Ureter (tissue), 1 donor: ENCODE results near the gene FHL5. TPM values are rescaled to one million over a fixed set of nuclear protein-coding genes. Genes with fewer than 3 reads are reported as not detected.
"Not testable (repeated sequence)": the region's sequence is repeated elsewhere in the genome, so short reads cannot be mapped to it uniquely, and the experiment has no call there.

Source experiments
- DNase-seq: peaks from one replicate; pipeline ENCODE4 v3.0.0-alpha.2; 2020; ENCODE audit warnings: low spot score
- total RNA-seq: library from RNA; stranded (reverse); gene quantifications from one replicate; pipeline ENCODE4 v1.2.4, GENCODE V29; 2023
- donor health status: DM: yes; HTN: yes; CAD: no.

The FHL5 gene
- total RNA-seq, result 14.9 TPM

DNA sequence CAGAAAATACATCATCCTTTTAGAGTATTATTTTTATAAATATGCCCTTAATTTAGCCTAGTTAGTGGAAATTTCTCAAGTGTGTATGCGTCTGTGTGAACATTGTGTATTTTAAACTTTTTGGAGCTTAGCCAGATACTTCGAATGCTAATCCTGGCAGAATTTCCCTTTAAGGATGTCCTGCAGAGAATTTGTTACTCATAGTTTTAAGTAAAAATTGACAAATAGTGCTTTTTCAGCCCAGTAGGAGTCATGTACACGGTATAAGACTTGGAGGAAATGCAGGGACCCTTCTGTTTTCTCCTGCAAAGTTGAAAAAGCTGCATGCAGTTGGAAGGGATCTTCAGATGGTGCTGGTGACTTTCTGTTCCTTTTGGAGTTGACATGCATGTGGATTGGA lies at the start of gene FHL5:
TSS of gene FHL5 (plus strand) at position 243 of the 400 bp plus-strand sequence. CDS start 40,486 bp downstream, outside the sequence.
- no peak for DNase-seq

- peak; percentile 64 for DNase-seq
Observed at GRCh38 chr6:96520171-96521115, 42.5 kb upstream of the FHL5 start.

DNA sequence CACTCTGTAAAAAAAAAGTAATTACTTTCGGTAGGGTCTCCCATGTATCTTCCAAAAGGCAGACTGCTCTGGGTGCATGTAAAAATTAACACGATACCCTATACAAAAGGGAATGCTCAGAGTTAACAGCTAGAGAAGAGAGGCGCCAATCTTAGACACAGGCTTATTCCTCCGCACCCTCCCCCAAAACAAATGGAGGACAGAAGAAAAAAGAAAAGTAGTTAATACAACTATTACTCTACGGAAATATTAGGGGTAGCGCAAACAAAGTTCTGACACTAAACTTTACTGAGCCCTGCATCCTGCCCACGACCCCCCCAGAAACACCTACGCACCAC lies 41.7 kb upstream of the FHL5 start:
- no peak for DNase-seq

DNA sequence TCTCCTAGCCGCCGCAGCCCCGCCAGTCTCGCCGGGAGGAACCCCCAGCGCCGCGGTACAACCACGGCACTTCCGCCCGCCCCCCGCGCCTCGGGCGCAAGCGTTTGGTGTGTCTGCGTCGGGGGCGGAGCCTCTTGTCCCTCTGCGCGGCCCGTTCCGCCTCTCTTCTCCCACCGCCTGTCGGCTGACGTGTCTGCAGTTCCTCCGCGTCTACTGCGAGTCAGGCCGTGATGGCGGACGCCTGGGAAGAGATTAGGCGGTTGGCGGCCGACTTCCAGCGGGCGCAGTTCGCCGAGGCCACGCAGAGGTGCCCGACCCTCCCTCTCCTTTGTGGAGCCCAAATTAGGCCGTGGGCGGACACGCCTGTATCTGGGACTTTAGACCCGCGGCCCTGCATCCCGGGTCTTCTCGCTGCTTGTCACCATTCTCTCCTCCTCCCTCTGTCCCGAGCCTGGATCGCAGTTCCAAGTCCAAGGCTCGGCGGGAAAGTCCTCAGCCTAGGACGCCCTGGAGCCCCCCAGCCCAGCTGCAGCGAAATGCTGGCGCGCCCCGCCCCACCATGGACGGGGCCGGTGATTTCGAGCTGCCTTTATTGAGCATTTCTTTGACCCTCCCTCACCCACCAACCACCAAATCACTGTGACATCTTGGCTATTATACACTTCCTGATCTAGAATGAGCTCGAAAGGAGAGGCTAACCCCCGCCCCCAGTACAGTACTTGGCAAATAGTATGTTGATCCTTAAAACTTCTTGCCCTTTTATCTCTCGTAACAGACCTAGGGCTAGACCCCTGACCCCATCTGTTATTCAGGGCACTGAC lies 41.1 kb upstream of the FHL5 start, which contains the start of gene UFL1:
TSS of gene UFL1 (plus strand) at position 163 of the 821 bp plus-strand sequence. CDS start at position 231, 68 bp downstream.
- DNase-seq, result peak; percentile 95

GRCh38 chr6:96522465-96523009 lies 40.4 kb upstream of the FHL5 start:
- DNase-seq, result no peak

DNA sequence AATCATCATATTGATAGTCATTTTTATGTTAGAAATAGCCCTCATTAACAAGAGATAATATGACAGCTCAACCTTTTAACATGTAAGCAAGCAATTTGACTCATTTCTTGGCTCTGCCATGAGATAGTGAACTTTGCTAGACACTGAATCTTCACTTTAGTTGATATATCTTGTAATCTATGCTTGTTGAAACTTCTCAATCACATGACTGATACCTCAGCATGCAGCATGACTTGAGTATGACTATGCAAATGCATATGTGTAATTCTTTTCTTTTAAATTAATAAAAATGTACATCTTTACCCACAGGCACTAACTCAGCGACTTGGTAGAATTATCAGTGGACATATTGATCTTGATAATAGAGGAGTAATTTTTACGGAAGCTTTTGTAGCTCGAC lies 34.7 kb upstream of the FHL5 start:
- DNase-seq, result no peak

- no peak for DNase-seq
Observed at GRCh38 chr6:96532399-96532798, 30.5 kb upstream of the FHL5 start.

DNA sequence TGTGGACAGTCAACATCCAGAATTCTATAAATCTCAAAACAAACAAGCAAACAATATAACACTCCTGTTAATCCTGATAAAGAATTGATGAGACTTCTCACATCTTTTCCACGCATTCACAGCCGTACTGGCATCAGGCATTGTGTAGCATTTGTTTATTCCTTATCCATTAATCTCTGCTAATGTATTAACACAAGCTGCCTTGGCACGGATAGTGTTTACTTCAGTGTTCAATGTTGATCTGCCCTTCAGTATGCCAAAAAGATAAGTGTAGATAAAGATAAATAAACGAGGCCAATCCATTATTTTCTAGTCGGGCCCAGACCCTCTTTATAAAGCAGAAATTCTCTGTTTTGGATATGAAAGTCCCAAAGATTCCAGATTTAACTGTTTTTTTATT lies 25.2 kb upstream of the FHL5 start:
- no peak for DNase-seq

- no peak for DNase-seq
Observed at GRCh38 chr6:96542702-96543101, 20.2 kb upstream of the FHL5 start.

GRCh38 chr6:96545882-96546281 lies 17.0 kb upstream of the FHL5 start:
- no peak for DNase-seq

GRCh38 chr6:96547654-96548053 lies 15.3 kb upstream of the FHL5 start:
- DNase-seq, result no peak

DNA sequence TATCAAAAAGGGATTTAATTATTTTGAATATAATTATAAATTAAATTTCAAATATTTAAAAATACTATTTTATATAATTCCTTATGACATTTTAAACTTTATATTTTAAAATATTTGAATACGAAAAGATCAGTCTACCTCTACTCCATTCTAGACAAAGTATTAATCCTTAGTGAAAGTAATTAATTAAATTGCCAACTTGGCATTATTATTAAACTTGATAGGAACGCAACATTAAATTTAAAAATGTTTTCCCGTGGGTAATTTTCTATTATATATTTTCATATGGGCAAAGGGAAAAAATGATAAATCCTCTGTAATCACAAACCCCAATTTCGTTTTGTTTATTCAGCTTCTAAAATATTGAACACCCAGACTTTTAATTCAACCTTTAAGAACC lies 8.4 kb upstream of the FHL5 start:
- no peak for DNase-seq

- not testable (repeated sequence) for DNase-seq
Observed at GRCh38 chr6:96559740-96560139, 3.2 kb upstream of the FHL5 start.

DNA sequence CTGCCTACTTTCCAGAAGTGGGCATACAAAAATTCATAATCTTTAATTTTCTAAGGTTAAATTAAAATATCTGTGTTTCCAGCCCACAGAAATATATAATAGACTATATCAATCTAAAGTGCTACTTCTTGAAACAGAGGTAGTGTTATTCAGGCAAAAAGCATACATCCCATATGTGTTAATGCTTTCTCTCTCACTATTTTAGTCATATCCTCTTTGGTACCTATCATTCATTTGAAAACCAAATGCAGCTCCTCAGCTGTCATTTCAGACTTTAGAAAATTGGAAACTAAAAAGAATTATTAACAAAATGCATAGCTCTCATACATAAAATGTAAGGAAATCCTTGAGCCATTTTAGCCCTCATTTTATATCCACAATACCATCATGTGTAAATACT lies 925 bp downstream of the FHL5 start:
- no peak for DNase-seq

GRCh38 chr6:96570053-96570452 lies 7.1 kb downstream of the FHL5 start:
- no peak for DNase-seq

DNA sequence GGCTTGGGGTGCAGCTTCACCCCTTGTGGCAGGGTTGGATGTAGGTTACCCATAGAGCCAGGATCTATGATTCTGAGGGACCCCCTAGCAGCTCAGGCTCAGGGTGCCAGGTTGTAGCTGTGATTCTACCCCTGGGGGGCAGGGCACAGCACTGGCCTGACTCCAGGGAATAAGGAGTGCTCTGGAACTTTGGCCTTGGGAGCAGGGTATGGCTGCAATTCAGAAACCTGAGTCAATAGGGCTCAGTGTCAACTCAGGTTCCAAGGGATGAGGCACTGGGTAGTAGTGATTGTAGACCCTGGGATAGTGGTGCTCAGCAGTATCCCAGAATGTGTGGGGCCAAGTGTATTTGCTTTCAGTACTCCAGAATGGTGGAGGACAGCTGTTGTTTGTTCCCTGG lies 8.6 kb downstream of the FHL5 start:
- DNase-seq, result no peak

GRCh38 chr6:96575359-96575758 lies 12.4 kb downstream of the FHL5 start:
- no peak for DNase-seq

DNA sequence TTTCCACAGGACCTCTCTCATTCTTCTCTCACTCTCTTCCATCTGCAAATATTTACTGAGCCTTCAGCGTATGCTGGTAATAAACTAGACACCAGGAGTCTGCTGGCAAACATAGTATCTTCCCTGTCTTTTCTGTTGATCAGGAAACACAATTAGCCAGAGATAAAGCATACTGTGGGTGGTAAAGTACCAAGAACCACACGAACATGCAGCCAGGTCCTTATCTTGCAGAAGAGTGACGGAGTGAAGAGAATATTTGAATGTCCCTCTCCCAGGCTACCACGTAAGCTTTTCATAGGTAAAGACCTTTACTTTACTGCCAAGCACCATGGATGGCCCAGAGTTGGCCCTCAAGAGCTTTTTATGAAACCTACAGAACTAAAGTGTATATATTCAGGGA lies 13.3 kb downstream of the FHL5 start:
- DNase-seq, result no peak

DNA sequence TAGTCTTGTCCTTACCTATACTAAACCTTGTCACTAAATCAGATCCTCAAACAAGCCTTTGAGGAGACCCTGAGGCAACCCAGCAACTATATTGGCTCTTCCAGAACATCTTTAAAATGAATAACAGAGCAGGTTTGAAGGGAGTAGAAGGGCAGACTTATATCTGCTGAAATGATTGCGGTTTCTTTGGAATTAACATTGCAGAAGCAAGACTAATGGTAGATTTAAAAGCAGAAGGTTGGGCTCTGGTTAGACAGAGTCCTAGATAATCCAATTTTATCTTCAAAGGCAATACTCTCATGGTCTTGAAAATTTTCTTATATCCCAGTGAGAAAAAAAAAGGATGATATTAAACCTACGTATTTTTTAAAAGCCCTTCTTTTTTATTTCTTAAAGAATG lies 19.1 kb downstream of the FHL5 start:
- DNase-seq, result no peak

DNA sequence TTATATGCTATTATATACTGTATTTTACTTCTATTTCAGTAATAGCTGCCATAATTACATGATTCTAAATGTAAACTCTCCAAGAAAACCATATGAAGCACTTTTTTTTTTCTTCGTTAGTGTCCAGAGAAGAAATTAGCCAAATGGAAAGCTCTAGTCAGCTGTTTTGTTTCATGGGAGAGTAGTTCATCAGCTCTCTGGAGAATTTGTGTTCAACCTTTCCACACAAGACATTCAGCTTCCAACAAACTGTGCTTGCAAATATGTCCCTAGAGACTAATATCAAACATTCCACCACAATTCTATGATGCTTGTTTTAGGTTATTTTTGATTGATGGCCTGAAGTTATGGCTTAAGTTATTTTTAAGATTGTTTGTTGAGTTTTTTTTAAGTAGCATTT lies 19.5 kb downstream of the FHL5 start:
- no peak for DNase-seq

DNA sequence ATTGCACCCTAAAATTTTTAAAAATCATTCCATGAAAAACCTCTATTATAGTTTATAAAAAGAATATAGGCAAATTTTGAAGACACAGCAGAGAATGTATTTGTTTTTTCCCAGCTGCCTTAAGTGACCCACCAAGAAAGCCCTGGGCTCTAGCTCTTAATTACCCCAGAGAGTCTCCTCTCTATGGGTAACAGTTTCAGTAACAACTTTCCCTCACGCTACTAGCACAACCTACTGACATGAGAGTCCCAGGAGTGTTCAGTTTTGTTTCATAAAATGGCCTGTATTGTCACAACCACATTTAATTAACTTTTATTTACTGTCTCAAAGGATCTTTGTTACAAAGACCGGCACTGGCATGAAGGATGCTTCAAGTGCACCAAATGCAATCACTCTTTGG lies 41.5 kb downstream of the FHL5 start:
- no peak for DNase-seq

DNA sequence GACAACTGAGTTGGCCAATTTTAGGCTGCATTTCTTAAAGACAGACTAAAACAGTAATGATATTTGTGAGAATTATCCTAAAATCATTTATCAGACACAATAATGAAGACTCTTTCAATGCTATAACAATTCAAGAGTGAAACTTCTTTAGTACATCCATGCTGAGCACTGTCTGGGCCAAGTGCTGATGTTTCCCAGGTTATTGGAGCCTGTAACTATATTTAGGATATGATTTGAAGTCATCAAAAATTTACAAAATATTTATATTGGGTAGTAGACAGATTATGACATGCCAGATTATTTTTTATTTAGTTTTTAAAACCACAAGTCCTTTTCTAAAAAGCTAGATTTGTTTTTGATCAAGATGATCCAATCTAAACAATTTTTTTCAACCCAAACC lies 45.1 kb downstream of the FHL5 start:
- DNase-seq, result no peak

DNA sequence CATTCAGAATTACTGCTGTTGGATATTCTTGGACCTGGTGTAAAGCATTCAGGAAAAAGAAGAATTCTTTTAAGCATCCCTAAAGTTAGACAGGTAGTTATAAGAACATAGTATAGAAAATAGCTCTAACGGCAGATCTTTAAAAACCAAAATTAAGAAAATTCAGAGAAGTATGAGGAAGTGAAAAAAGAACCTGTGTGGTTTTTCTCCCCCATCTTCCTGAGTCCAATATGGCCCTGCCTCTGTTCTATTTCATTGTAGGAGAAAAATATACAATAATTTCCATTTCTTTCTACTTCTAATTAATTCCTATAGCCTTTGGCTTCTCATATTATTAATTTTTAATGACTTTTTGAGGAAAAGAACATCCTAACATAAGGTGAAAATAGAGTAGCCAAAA lies 47.1 kb downstream of the FHL5 start:
- DNase-seq, result no peak
